Effector memory CD8-positive, alpha-beta T cell (primary cell): ENCODE measurements around the gene N4BP2L2.

ENCODE experiments used
- ATAC-seq: fragments of 150-1000 bp; cut with Tn5 transposase; replicated peaks from 2 replicates; pipeline ENCODE4 v1.10.0; 2021; ENCODE audit warnings: mild to moderate bottlenecking, moderate library complexity
- DNase-seq, 3 experiments: peaks; one replicate each; pipeline ENCODE4 v3.0.0; 2021
- H3K27ac Mint-ChIP-seq, 2 donors: one replicate each; pipeline ENCODE4 v1.8.0; 2022; ENCODE audit warnings: mild to moderate bottlenecking in 2 of 2, mixed read lengths in 2 of 2, moderate library complexity in 2 of 2
- H3K27me3 Mint-ChIP-seq, 2 donors: one replicate each; pipeline ENCODE4 v1.8.0; 2022; ENCODE audit warnings: mixed read lengths in 2 of 2
- H3K36me3 Mint-ChIP-seq: one replicate; pipeline ENCODE4 v1.8.0; 2022; ENCODE audit warnings: mild to moderate bottlenecking, moderate library complexity, mixed read lengths; ENCODE audit not compliant: insufficient read depth
- H3K4me1 Mint-ChIP-seq, 2 donors: one replicate each; pipeline ENCODE4 v1.8.0; 2022; ENCODE audit warnings: low read depth in 2 of 2, mixed read lengths in 2 of 2
- H3K4me3 Mint-ChIP-seq, 2 donors: one replicate each; pipeline ENCODE4 v1.8.0; 2022; ENCODE audit warnings: mild to moderate bottlenecking in 2 of 2, mixed read lengths in 2 of 2, moderate library complexity in 2 of 2
- H3K9me3 Mint-ChIP-seq, 2 donors: one replicate each; pipeline ENCODE4 v1.8.0; 2022; ENCODE audit warnings: mixed read lengths in 2 of 2

Gene N4BP2L2

DNA sequence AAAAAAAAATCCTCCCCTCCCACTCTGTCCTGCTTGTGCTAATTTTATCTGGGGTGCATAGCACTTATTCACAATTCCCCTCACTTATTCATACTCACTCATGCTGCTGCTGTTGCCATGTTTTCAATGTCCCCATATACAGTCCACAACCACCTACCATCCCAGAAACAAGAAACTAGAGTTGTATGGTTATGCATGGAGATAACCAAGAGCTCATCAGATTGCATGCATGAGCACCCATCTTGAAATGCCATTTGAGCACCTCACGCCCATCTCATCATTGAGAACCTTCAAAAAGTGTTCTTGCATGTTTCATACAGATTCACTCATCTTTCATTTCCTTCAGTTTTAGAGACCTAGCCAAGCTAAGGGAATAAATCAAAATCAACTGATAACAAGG, 15.1 kb upstream of the N4BP2L2 start:
- no peak overlapping the region for H3K27ac Mint-ChIP-seq
- DNase-seq: no peak
- no peak for ATAC-seq
- H3K4me3 Mint-ChIP-seq: no peak overlapping the region
- peaks cover 0 to 7% of the 10 kb centered on the region in 2 donors for H3K27me3 Mint-ChIP-seq
- H3K9me3 Mint-ChIP-seq: no peaks in the 10 kb centered on the region
- no peaks in the 10 kb centered on the region for H3K4me1 Mint-ChIP-seq
- no peaks in the 10 kb centered on the region for H3K36me3 Mint-ChIP-seq

- no peak for DNase-seq
- no peaks in the 10 kb centered on the region for H3K4me1 Mint-ChIP-seq
- no peak overlapping the region for H3K4me3 Mint-ChIP-seq
- no peaks in the 10 kb centered on the region for H3K36me3 Mint-ChIP-seq
- no peaks in the 10 kb centered on the region for H3K9me3 Mint-ChIP-seq
- no peak overlapping the region for H3K27ac Mint-ChIP-seq
- no peak for ATAC-seq
- H3K27me3 Mint-ChIP-seq: peaks cover 0 to 7% of the 10 kb centered on the region in 2 donors
Observed at GRCh38 chr13:32549788-32550187, 11.2 kb upstream of the N4BP2L2 start.

GRCh38 chr13:32548837-32549236, 10.2 kb upstream of the N4BP2L2 start:
- H3K4me1 Mint-ChIP-seq: no peaks in the 10 kb centered on the region
- H3K27ac Mint-ChIP-seq: no peak overlapping the region
- DNase-seq (no peak), ATAC-seq (no peak)
- no peak overlapping the region for H3K4me3 Mint-ChIP-seq
- H3K9me3 Mint-ChIP-seq: no peaks in the 10 kb centered on the region
- H3K36me3 Mint-ChIP-seq: no peaks in the 10 kb centered on the region
- peaks cover 0 to 7% of the 10 kb centered on the region in 2 donors for H3K27me3 Mint-ChIP-seq

DNA sequence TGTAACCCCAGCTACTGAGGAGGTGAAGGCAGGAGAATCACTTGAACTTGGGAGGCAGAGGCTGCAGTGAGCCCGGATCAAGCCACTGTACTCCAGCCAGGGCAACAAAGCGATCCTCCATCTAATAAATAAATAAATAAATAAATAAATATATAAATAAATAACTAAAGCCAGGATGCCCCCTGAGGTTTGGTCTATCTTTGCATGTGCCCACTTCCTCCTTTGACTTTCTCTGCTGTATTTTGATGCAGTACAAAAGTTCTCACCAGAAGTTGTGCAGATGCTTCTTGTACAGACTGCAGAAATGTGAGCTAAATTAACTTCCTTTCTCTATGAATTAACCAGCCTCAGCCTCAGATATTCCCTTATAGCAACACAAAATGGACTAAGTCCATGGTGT, 6.5 kb upstream of the N4BP2L2 start:
- H3K4me3 Mint-ChIP-seq: no peak overlapping the region
- H3K9me3 Mint-ChIP-seq: no peaks in the 10 kb centered on the region
- H3K27ac Mint-ChIP-seq: no peak overlapping the region
- H3K36me3 Mint-ChIP-seq: no peaks in the 10 kb centered on the region
- ATAC-seq (no peak), DNase-seq (no peak)
- peaks cover 8 to 9% of the 10 kb centered on the region in 2 donors for H3K27me3 Mint-ChIP-seq
- no peaks in the 10 kb centered on the region for H3K4me1 Mint-ChIP-seq

DNA sequence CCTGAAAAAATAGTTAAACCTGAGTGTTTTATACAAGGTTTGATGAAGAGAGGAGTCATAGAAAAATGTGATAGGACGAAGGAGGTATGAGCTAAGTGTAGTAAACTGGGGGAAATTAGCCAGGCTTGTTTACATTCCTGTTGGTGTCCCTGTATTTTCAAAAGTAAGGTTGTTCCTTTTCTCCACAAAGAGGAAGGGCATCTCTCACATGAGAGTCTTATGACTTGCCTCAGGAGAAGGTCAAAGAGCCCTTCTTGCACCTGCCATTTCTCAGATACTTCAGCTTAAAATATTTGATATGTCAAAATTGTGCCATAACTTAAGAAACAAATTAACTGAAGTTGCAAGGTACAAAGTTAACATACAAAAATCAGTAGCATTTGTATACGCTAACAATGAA, 3.6 kb upstream of the N4BP2L2 start:
- DNase-seq: no peak
- Mint-ChIP-seq H3K4me1 (peaks cover 3 to 16% of the 10 kb centered on the region in 2 donors), H3K36me3 (peaks cover 18% of the 10 kb centered on the region), H3K27me3 (peaks cover 8 to 9% of the 10 kb centered on the region in 2 donors), H3K27ac (no peak overlapping the region), H3K9me3 (no peaks in the 10 kb centered on the region), H3K4me3 (no peak overlapping the region)
- no peak for ATAC-seq

- H3K4me3 Mint-ChIP-seq: peak overlapping the region; percentile 97 to 99
- peaks cover 8 to 9% of the 10 kb centered on the region in 2 donors for H3K27me3 Mint-ChIP-seq
- H3K36me3 Mint-ChIP-seq: peaks cover 48% of the 10 kb centered on the region
- H3K4me1 Mint-ChIP-seq: peaks cover 31 to 49% of the 10 kb centered on the region in 2 donors
- peak overlapping the region; percentile 100 for H3K27ac Mint-ChIP-seq
- peak; percentile 76 for ATAC-seq
- no peak for DNase-seq
- no peaks in the 10 kb centered on the region for H3K9me3 Mint-ChIP-seq
Observed at GRCh38 chr13:32538143-32538620, 413 bp downstream of the N4BP2L2 start.

DNA sequence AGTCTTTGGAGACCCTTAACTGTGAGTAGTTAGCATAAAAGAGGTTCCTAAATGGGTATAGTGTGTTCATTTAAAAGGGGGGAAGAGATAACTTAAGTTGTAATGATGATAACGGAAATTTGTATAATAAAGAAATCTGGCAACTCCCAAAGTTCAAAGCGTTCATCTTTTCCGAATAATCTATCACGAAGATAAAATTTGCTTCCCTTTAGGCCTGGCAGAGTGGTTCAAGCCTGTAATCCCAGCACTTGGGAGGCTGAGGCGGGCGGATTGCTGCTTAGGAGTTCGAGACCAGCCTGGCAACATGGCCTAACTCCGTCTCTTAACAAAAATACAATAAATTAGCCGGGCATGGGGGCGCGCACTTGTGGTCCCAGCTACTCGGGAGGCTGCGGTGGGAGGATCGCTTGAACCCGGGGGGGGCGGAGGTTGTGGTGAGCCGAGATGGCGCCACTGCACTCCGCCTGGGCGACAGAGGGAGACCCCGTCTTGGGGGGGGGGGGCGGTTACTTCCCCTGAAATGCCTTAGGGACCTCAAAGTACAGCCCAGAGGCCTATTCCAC, 934 bp downstream of the N4BP2L2 start:
- DNase-seq: no peak
- peak overlapping the region; percentile 100 for H3K27ac Mint-ChIP-seq
- H3K4me3 Mint-ChIP-seq: peak overlapping the region; percentile 97 to 99
- H3K9me3 Mint-ChIP-seq: no peaks in the 10 kb centered on the region
- H3K4me1 Mint-ChIP-seq: peaks cover 35 to 53% of the 10 kb centered on the region in 2 donors
- ATAC-seq: no peak
- peaks cover 52% of the 10 kb centered on the region for H3K36me3 Mint-ChIP-seq
- H3K27me3 Mint-ChIP-seq: peaks cover 8 to 9% of the 10 kb centered on the region in 2 donors

GRCh38 chr13:32535748-32536147, 2.8 kb downstream of the N4BP2L2 start:
- no peak for ATAC-seq
- no peaks in the 10 kb centered on the region for H3K9me3 Mint-ChIP-seq
- no peaks in the 10 kb centered on the region for H3K27me3 Mint-ChIP-seq
- H3K27ac Mint-ChIP-seq: peak overlapping the region; percentile 1 to 68
- peaks cover 60% of the 10 kb centered on the region for H3K36me3 Mint-ChIP-seq
- H3K4me3 Mint-ChIP-seq: peak overlapping the region; percentile 11 to 82
- DNase-seq: no peak
- peaks cover 51 to 70% of the 10 kb centered on the region in 2 donors for H3K4me1 Mint-ChIP-seq

- Mint-ChIP-seq H3K27ac (peak overlapping the region; percentile 91 to 98), H3K9me3 (no peaks in the 10 kb centered on the region), H3K4me3 (peak overlapping the region; percentile 11 to 82), H3K4me1 (peaks cover 51 to 72% of the 10 kb centered on the region in 2 donors), H3K27me3 (no peaks in the 10 kb centered on the region), H3K36me3 (peaks cover 60% of the 10 kb centered on the region)
- no peak for DNase-seq
- ATAC-seq: no peak
Observed at GRCh38 chr13:32535115-32535514, 3.5 kb downstream of the N4BP2L2 start.

- ATAC-seq: peak; percentile 82
- peak overlapping the region; percentile 76 to 82 for H3K4me3 Mint-ChIP-seq
- H3K27me3 Mint-ChIP-seq: no peaks in the 10 kb centered on the region
- no peaks in the 10 kb centered on the region for H3K9me3 Mint-ChIP-seq
- H3K27ac Mint-ChIP-seq: peak overlapping the region; percentile 91 to 98
- H3K36me3 Mint-ChIP-seq: peaks cover 53% of the 10 kb centered on the region
- H3K4me1 Mint-ChIP-seq: peaks cover 52 to 80% of the 10 kb centered on the region in 2 donors
- DNase-seq: peak in 1 of 3 experiments; percentile 11
Observed at GRCh38 chr13:32530841-32531253, 7.7 kb downstream of the N4BP2L2 start.

DNA sequence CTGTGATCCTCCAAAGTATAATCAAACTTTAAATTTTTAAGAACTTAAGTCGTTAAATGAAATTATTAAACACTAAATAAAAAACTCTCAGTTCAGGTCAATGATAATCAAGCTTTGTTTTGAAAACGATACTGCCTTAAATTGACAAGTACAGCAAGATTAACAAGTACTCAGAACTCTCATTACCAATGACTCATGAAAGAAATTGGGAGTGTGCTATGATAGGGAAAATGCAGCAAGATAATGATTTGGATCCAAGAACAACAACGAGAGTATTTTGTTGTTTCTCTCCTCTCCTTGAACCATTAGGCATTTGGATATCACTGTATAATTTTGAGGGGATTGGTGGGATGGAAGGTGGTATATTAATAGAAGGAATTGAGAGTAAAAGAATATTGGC, 10.2 kb downstream of the N4BP2L2 start:
- peaks cover 36 to 64% of the 10 kb centered on the region in 2 donors for H3K4me1 Mint-ChIP-seq
- H3K27ac Mint-ChIP-seq: peak overlapping the region in 1 of 2 donors; percentile 7
- H3K36me3 Mint-ChIP-seq: peaks cover 40% of the 10 kb centered on the region
- no peak for DNase-seq
- peak overlapping the region in 1 of 2 donors; percentile 37 for H3K4me3 Mint-ChIP-seq
- ATAC-seq: no peak
- H3K9me3 Mint-ChIP-seq: no peaks in the 10 kb centered on the region
- no peaks in the 10 kb centered on the region for H3K27me3 Mint-ChIP-seq

DNA sequence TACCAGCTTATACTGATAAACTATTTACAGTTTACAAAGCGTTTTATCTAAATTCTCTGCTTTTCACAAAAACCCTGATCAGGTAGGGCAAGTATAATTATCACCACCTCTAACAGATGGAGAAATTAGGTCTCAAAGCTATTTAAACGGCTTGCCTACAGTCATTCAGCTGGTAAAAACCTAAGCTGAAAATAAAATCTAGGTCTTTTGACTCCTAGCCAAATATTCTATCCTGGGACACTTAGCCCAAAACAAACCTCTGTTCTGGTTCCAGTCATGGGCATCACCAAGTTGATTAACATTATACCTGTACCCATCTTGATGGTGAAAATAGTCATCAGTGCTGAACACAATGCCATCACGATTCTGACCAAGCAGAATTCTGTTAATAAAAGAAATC, 11.4 kb downstream of the N4BP2L2 start:
- Mint-ChIP-seq H3K36me3 (peaks cover 36% of the 10 kb centered on the region), H3K27ac (peak overlapping the region in 1 of 2 donors; percentile 7), H3K4me1 (peaks cover 31 to 59% of the 10 kb centered on the region in 2 donors), H3K9me3 (no peaks in the 10 kb centered on the region), H3K27me3 (no peaks in the 10 kb centered on the region), H3K4me3 (no peak overlapping the region)
- DNase-seq: no peak
- no peak for ATAC-seq

DNA sequence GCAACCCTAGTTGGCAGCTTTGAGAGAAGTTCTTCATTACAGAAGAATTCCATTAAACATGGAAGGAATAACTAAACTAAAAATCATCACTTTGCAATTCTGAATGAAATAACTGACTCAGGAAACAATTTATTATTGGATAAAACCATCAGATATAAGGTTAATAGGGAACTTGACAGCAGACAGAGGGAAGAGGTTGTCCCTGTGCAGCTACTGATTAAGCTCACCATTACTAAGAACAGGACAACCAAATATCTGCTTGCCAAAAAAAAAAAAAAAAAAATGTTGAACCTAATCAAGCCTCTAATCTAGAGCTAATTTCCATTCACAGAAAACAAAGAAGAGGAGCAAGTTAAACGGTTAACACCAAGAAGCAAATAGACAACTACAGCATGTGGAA, 12.8 kb downstream of the N4BP2L2 start:
- no peak for DNase-seq
- Mint-ChIP-seq H3K4me1 (peaks cover 18 to 48% of the 10 kb centered on the region in 2 donors), H3K36me3 (peaks cover 47% of the 10 kb centered on the region), H3K27ac (no peak overlapping the region), H3K9me3 (no peaks in the 10 kb centered on the region), H3K27me3 (no peaks in the 10 kb centered on the region), H3K4me3 (no peak overlapping the region)
- no peak for ATAC-seq

- DNase-seq: no peak
- no peak for ATAC-seq
- Mint-ChIP-seq H3K4me3 (no peak overlapping the region), H3K4me1 (peaks cover 2 to 12% of the 10 kb centered on the region in 2 donors), H3K36me3 (peaks cover 73% of the 10 kb centered on the region), H3K27ac (no peak overlapping the region), H3K27me3 (no peaks in the 10 kb centered on the region), H3K9me3 (no peaks in the 10 kb centered on the region)
Observed at GRCh38 chr13:32515246-32515645, 23.3 kb downstream of the N4BP2L2 start.
